Keratinocyte (primary cell): ENCODE measurements around the gene GIMAP4.

Experiments
- CTCF ChIP-seq, 3 experiments: IDR thresholded peaks in 1 of 3; conservative IDR thresholded peaks in 1 of 3; optimal IDR thresholded peaks in 1 of 3; 2 replicates in 2 of 3; 3 replicates in 1 of 3; pipeline versions ENCODE3 to v1.5.1; 2011; ENCODE audit warnings: low read length in 3 of 3, mild to moderate bottlenecking in 3 of 3, moderate library complexity in 2 of 3, control low read depth in 1 of 3, inconsistent platforms in 1 of 3; ENCODE audit not compliant: insufficient read depth in 2 of 3; ENCODE audit errors: extremely low read depth in 1 of 3
- EZH2 ChIP-seq: IDR thresholded peaks from one replicate; pipeline ENCODE4 v1.6.1; 2012; ENCODE audit warnings: inconsistent platforms, mild to moderate bottlenecking, low read length, moderate library complexity

GRCh38 chr7:150572496-150572895, 5.3 kb downstream of the GIMAP4 start:
- TF ChIP-seq CTCF (optimal IDR thresholded peaks at IDR 0.05 in 1 of 3, IDR thresholded peaks at IDR 0.05 in 1 of 3, conservative IDR thresholded peaks at IDR 0.05 in 1 of 3; ENCODE audit: extremely low read depth in 1 of 3, insufficient read depth in 2 of 3, low read length in 3 of 3) (no peak), EZH2 (no peak)
